ENCODE results near the gene ATP6V0E1. TPM values are rescaled to one million over a fixed set of nuclear protein-coding genes. Genes with fewer than 3 reads are reported as not detected.

ATP6V0E1 gene
- total and polyA plus RNA-seq, 2 of the 8 experiments (the other 6 are each of a cell fraction or from before 2014, with no cell fraction given) = 108 to 134 TPM

GRCh38 chr5:173028811-173029327 lies 45.3 kb downstream of the ATP6V0E1 start:
- peaks cover 6% of the 10 kb centered on the region for H3K79me1 ChIP-seq (ENCODE audit: low read depth, low read length)
- H2AK5ac ChIP-seq (ENCODE audit: low read depth, low read length) = no peak overlapping the region
- H2BK20ac ChIP-seq (ENCODE audit: low read length) = no peak overlapping the region
- H3K4ac ChIP-seq (replicated peaks; ENCODE audit: insufficient read length, low read depth, low read length) = no peak overlapping the region
- H3K23ac ChIP-seq (ENCODE audit: insufficient read length) = no peak overlapping the region
- H2BK120ac ChIP-seq (replicated peaks; ENCODE audit: low read depth, low read length) = no peak overlapping the region
- no peak overlapping the region for H4K5ac ChIP-seq (ENCODE audit: insufficient read length, low read depth, low read length)
- H4K20me1 ChIP-seq (replicated peaks in 1 of 2; ENCODE audit: control insufficient read depth in 1 of 2, insufficient read depth in 2 of 2, low read length in 2 of 2) = peaks cover 3 to 9% of the 10 kb centered on the region in 2 experiments
- H2BK5ac ChIP-seq (ENCODE audit: low read depth, low read length) = no peak overlapping the region
- no peaks in the 10 kb centered on the region for H3K23me2 ChIP-seq (ENCODE audit: low read depth, low read length)
- no peaks in the 10 kb centered on the region for H3K36me3 ChIP-seq (ENCODE audit: control insufficient read depth in 2 of 4, insufficient read depth in 4 of 4, low read length in 3 of 4)
- no peak overlapping the region for H2BK12ac ChIP-seq (ENCODE audit: low read depth, low read length)
- CTCF ChIA-PET (ENCODE audit: partially characterized antibody) = interaction anchor here (1.1 to 2.1 kb wide), 2 partner anchors 10 to 19 kb away, joined by 4 to 5 read pairs; no protein-coding TSS in a partner anchor
- no peak overlapping the region for H4K8ac ChIP-seq (ENCODE audit: extremely low read depth, insufficient read depth, low read length)
- 0 out of 4 replicates have a peak overlapping the region, but pooled peaks of 1 of the 2 experiments have one; percentile 14 for H3K4me2 ChIP-seq (ENCODE audit: insufficient read depth in 1 of 2, low read depth in 2 of 2, low read length in 2 of 2)
- H3K56ac ChIP-seq (replicated peaks; ENCODE audit: insufficient read length, low read depth, low read length) = no peak overlapping the region
- 85% methylated on average over 4 of the region's 4 CpGs; no CpG with 5 or more reads in 1 of the 2 experiments for WGBS, 2 experiments (ENCODE audit: extremely low coverage in 1 of 2, insufficient coverage in 1 of 2, insufficient read length in 1 of 2, insufficient replicate concordance in 2 of 2, low coverage in 1 of 2, low lambda C conversion rate in 2 of 2, missing lambda C conversion rate in 1 of 2)
- H3K18ac ChIP-seq (ENCODE audit: extremely low read depth, low read length) = no peak overlapping the region; the same call in 1 of the 2 replicates
- no peak overlapping the region for H2AFZ ChIP-seq (ENCODE audit: low read length)
- peaks cover 2 to 5% (median 3%) of the 10 kb centered on the region in 4 experiments; a peak in 4 of 7 replicates for H3K4me1 ChIP-seq (replicated peaks in 1 of 4; ENCODE audit: control insufficient read depth in 3 of 4, insufficient read depth in 4 of 4, low read length in 3 of 4)
- POLR2A ChIA-PET (ENCODE audit: partially characterized antibody) = interaction anchor here (1.2 kb wide), 1 partner anchor 10 kb away, joined by 3 read pairs; no protein-coding TSS in a partner anchor
- no peak overlapping the region for H3K9ac ChIP-seq (replicated peaks in 1 of 4; ENCODE audit: extremely low read depth in 1 of 4, low read depth in 3 of 4, low read length in 3 of 4)
- no peak overlapping the region for H3K4me3 ChIP-seq (ENCODE audit: extremely low read depth in 1 of 4, insufficient read depth in 2 of 4, low read depth in 3 of 4, low read length in 4 of 4)
- H3K14ac ChIP-seq (ENCODE audit: insufficient read length) = no peak overlapping the region
- no peaks in the 10 kb centered on the region for H3K9me3 ChIP-seq (ENCODE audit: insufficient read depth in 2 of 2, low read depth in 1 of 2, low read length in 1 of 2)
- FAIRE-seq (no peak), DNase-seq (ENCODE audit: low read depth in 1 of 2, low spot score in 2 of 2) (no peak)
- no peaks in the 10 kb centered on the region for H3K27me3 ChIP-seq (replicated peaks in 1 of 4; ENCODE audit: control insufficient read depth in 3 of 4, extremely low read depth in 1 of 4, insufficient read depth in 3 of 4, low read length in 3 of 4)
- H3K27ac ChIP-seq (ENCODE audit: low read depth, low read length) = no peak overlapping the region
- H2BK15ac ChIP-seq (ENCODE audit: low read length) = no peak overlapping the region
- H3K79me2 ChIP-seq (ENCODE audit: control insufficient read depth in 1 of 2, insufficient read depth in 2 of 2, low read length in 2 of 2) = peaks cover 3 to 14% of the 10 kb centered on the region in 2 experiments; a peak in 2 of 4 replicates
- no peak overlapping the region for H4K91ac ChIP-seq (replicated peaks; ENCODE audit: insufficient read length, low read length)
- no peak for TF ChIP-seq SIX5 (IDR thresholded peaks at IDR 0.05; ENCODE audit: low read depth, low read length)
- TF ChIP-seq SIN3A (conservative IDR thresholded peaks at IDR 0.05 in 1 of 2, IDR thresholded peaks at IDR 0.05 in 1 of 2; ENCODE audit: low read depth in 1 of 2, low read length in 2 of 2) = no peak
